Heart left ventricle (tissue), 16 donors: Measurements from ENCODE around the gene SETD2. TPM values are rescaled to one million over a fixed set of nuclear protein-coding genes. Genes with fewer than 3 reads are reported as not detected.
"Not testable (repeated sequence)": the region's sequence is repeated elsewhere in the genome, so short reads cannot be mapped to it uniquely, and the experiment has no call there.

Source experiments
- ATAC-seq, 4 donors: fragments of 200-7000 bp; cut with Tn5 transposase; one replicate each; pipeline ENCODE4 v1.9.1; 2020 to 2022; ENCODE audit warnings: moderate library complexity in 4 of 4, mild to moderate bottlenecking in 3 of 4, moderate number of reproducible peaks in 1 of 4
- DNase-seq, 5 donors: peaks; one replicate each; pipeline ENCODE4 v3.0.0-alpha.2; 2020
- H3K27ac ChIP-seq, 12 donors: fragments of 200-600 bp; sonication (generic) in 4 of 12; one replicate each; pipeline versions ENCODE4 v1.5.0 to v1.8.0; 2016 to 2022; ENCODE audit warnings: mild to moderate bottlenecking in 2 of 12
- H3K27me3 ChIP-seq, 9 donors: fragments of 200-600 bp; sonication (generic) in 2 of 9; one replicate each; pipeline versions ENCODE4 v1.5.1 to v1.8.0; 2016 to 2022; ENCODE audit warnings: mild to moderate bottlenecking in 3 of 9
- H3K36me3 ChIP-seq, 9 donors: fragments of 200-600 bp; sonication (generic) in 2 of 9; one replicate each; pipeline versions ENCODE4 v1.5.0 to v1.8.0; 2018 to 2022; ENCODE audit warnings: mild to moderate bottlenecking in 2 of 9
- H3K4me1 ChIP-seq, 12 donors: fragments of 200-600 bp; sonication (generic) in 4 of 12; one replicate each; pipeline versions ENCODE4 v1.5.0 to v1.8.0; 2016 to 2022; ENCODE audit warnings: mild to moderate bottlenecking in 3 of 12
- H3K4me3 ChIP-seq, 12 donors: fragments of 200-600 bp; sonication (generic) in 4 of 12; one replicate each; pipeline versions ENCODE4 v1.5.0 to v1.8.0; 2017 to 2022; ENCODE audit warnings: mild to moderate bottlenecking in 9 of 12, moderate library complexity in 4 of 12
- H3K9me3 ChIP-seq, 12 donors: fragments of 200-600 bp; sonication (generic) in 4 of 12; one replicate each; pipeline versions ENCODE4 v1.5.0 to v1.8.0; 2016 to 2022; ENCODE audit warnings: mild to moderate bottlenecking in 1 of 12
- POLR2A ChIP-seq, 2 donors: fragments of 450-650 bp; IDR thresholded peaks; one replicate each; pipeline ENCODE4 v1.6.1; 2017; ENCODE audit warnings: antibody characterized with exemption in 2 of 2, mild to moderate bottlenecking in 2 of 2, moderate library complexity in 2 of 2
- WGBS, 4 donors: extraction: QIAGEN DNeasy Blood & Tissue Kit in 2 of 4; methylation state at CpG; one replicate each; pipeline versions ENCODE4 v1.1.5 to v1.1.7; 2013 to 2018; 5-methylcytosine and 5-hydroxymethylcytosine counted together
- intact Hi-C, 10 donors: fragments of 100-400 bp; cut with DNase I; formaldehyde crosslinking; loops; one replicate each; pipeline versions ENCODE4 v1.11.1 to v1.14.2; 2022
- polyA plus RNA-seq, 2 donors: library from polyadenylated mRNA; stranded (reverse); fragments of 200-250 nt; gene quantifications; one replicate each; pipeline ENCODE4 v1.2.3, GENCODE V29; 2013
- total RNA-seq, 9 donors: library from RNA; depleted of rRNA in 2 of 9; stranded (reverse); fragments of >200 nt in 2 of 9; fragmentation: NEBNext Ultra II Directional in 3 of 9; extraction: Animal tissue kit (Norgen Biotek cat#: 25700) in 3 of 9; gene quantifications; one replicate each; pipeline versions ENCODE4 v1.1.0 to v1.2.4, GENCODE V29; 2016 to 2023
- TF ChIP-seq, protein P1 (sequence below), 12 donors: fragments of 200-600 bp; sonication (generic) in 4 of 12; IDR thresholded peaks; one replicate each; pipeline versions ENCODE4 v1.5.0 to v1.8.0; 2018 to 2022; ENCODE audit warnings: antibody characterized with exemption in 12 of 12, mild to moderate bottlenecking in 5 of 12
- donor health status: ischemic (EF 13 %, LVEDD 7.1; RV severe dilation, severe dysfunction).
- donor health status: healthy with polysubstance abuse.
- donor health status: DM: no; HTN: yes; CAD: no.
- donor health status: DM: no; HTN: no; CAD: no.
- donor health status: ischemic (EF 25% LVEDD 6.9; RV normal size, moderate dysfunction).
- donor health status: ischemic (EF 25% LVEDD 5.7; RV mildly dilated, moderate dysfunction).
- donor health status: healthy.
- donor health status: DM: yes; HTN: yes; CAD: no.
- donor health status: ischemic (EF 35%, LVEDD 5.7; RV mildly dilated, moderate dysfunction).
- donor health status: nonischemic (EF 11% LVEDD 7.7; RV severe dilation, severe dysfunction).
- donor health status: DM: yes; HTN: yes; CAD: no.
- donor health status: PGD.
- donor health status: ischemic (EF 29% LVEDD 5.4; RV normal size, mild dysfunction).
- donor health status: nonischemic (EF 23%, LVEDD 6.1; RV moderate dilation, normal function).

The SETD2 gene
- total and polyA plus RNA-seq, 11 donors: 9.0 to 34.1 (median 29.9) TPM

DNA sequence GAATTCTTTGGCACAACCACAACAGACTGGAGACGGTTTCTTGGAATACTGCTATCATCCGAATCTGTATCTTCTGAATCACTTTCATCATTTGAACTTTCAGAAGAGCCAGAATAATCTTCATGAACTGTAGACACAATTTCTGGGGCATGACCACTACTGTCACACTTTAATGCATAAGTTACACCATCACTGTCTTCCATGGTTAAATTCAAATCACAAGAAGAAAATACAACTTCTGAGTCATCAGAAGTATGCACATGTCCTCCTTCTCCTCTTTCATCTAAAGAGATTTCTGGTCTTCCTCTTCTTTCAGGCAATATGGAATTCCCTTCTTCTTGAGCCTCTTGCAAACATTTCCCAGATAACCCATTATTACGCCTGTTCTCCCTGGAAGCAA is 42.5 kb downstream of the SETD2 start:
- Histone ChIP-seq H3K4me1 (peaks cover 0 to 18% (median 0%) of the 10 kb centered on the region in 12 donors), H3K27me3 (no peaks in the 10 kb centered on the region), H3K36me3 (peaks cover 0 to 92% (median 66%) of the 10 kb centered on the region in 9 donors), H3K9me3 (no peaks in the 10 kb centered on the region), H3K27ac (no peak overlapping the region), H3K4me3 (no peak overlapping the region)
- ATAC-seq (no peak), DNase-seq (no peak)
- WGBS, 4 donors: 89 to 95% (median 92%) methylated on average over 3 of the region's 3 CpGs
- TF ChIP-seq POLR2A (IDR thresholded peaks at IDR 0.05): no peak
- TF ChIP-seq, protein P1, sequence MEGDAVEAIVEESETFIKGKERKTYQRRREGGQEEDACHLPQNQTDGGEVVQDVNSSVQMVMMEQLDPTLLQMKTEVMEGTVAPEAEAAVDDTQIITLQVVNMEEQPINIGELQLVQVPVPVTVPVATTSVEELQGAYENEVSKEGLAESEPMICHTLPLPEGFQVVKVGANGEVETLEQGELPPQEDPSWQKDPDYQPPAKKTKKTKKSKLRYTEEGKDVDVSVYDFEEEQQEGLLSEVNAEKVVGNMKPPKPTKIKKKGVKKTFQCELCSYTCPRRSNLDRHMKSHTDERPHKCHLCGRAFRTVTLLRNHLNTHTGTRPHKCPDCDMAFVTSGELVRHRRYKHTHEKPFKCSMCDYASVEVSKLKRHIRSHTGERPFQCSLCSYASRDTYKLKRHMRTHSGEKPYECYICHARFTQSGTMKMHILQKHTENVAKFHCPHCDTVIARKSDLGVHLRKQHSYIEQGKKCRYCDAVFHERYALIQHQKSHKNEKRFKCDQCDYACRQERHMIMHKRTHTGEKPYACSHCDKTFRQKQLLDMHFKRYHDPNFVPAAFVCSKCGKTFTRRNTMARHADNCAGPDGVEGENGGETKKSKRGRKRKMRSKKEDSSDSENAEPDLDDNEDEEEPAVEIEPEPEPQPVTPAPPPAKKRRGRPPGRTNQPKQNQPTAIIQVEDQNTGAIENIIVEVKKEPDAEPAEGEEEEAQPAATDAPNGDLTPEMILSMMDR (IDR thresholded peaks at IDR 0.05): no peak
- intact Hi-C loops: no loop called here

DNA sequence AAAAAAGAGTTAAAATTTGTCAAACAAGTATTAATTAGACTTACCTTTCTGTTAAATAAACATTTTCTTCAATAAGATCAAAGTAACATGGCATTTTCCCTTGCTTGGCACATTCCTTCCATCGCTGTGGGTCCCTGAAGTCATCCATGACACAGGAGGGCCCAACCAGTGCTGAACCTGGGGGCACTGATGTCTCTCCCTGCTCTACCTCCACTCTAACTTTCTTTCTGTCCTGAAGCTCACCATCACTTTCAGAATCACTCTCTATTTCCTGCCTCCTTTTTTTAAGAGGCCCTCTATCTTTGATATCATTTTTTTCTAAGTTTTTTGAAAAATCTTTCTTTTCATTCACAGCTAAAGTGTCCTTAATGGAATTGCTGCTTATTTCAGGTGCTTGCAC is 43.8 kb downstream of the SETD2 start:
- no peak overlapping the region for H3K4me3 ChIP-seq
- WGBS, 4 donors: 96 to 100% (median 98%) methylated on average over 1 of the region's 1 CpG
- intact Hi-C loops: no loop called here
- H3K4me1 ChIP-seq: peaks cover 0 to 18% (median 0%) of the 10 kb centered on the region in 12 donors
- no peak for ATAC-seq
- no peak overlapping the region for H3K27ac ChIP-seq
- TF ChIP-seq POLR2A (IDR thresholded peaks at IDR 0.05): no peak
- TF ChIP-seq, protein P1 (IDR thresholded peaks at IDR 0.05): no peak
- no peaks in the 10 kb centered on the region for H3K27me3 ChIP-seq
- no peak for DNase-seq
- peaks cover 0 to 92% (median 73%) of the 10 kb centered on the region in 9 donors for H3K36me3 ChIP-seq
- no peaks in the 10 kb centered on the region for H3K9me3 ChIP-seq

- not testable (repeated sequence) for H3K4me3 ChIP-seq, H3K9me3 ChIP-seq, DNase-seq, H3K27me3 ChIP-seq, ATAC-seq, H3K27ac ChIP-seq
- Histone ChIP-seq H3K4me1 (peaks cover 0 to 18% (median 0%) of the 10 kb centered on the region in 12 donors), H3K36me3 (peaks cover 0 to 94% (median 79%) of the 10 kb centered on the region in 9 donors)
- intact Hi-C loops: loop anchor here in 1 of 10 donors (10.0 kb wide), 1 partner anchor 45 kb away; the partner anchor contains the start of gene SETD2
- WGBS, 4 donors: 90 to 95% (median 92%) methylated on average over 5 of the region's 5 CpGs
Measured at GRCh38 chr3:47119387-47119786, 44.5 kb downstream of the SETD2 start.

DNA sequence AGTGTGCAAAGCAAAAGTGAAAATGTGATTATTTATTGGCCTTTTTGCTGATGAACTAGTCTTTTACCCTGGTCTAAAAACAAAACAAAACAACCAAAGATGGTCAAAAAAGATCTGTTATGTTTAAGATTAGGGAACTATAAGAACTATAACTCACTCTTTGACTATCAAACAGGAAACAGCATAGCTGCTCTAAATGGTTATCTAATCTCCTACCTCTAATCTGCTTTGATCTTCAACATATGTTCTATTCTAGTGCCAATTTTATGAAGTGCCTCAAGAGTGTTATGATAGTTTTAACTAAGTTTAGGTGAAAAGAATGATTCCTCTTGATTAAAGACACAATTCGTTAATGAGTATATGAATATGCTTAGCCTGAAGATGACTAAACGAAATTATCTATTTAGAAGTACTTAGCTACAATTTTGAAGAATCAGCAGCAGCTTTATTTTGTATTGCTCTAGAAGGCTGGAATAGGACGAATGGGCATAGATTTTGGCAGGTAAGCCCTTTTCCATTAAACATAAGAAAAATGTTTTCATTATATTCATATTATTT is 46.0 kb downstream of the SETD2 start:
- Histone ChIP-seq H3K27me3 (no peaks in the 10 kb centered on the region), H3K4me3 (no peak overlapping the region), H3K27ac (no peak overlapping the region), H3K4me1 (peaks cover 0 to 18% (median 0%) of the 10 kb centered on the region in 12 donors), H3K36me3 (peaks cover 2 to 94% (median 78%) of the 10 kb centered on the region in 9 donors), H3K9me3 (no peaks in the 10 kb centered on the region)
- TF ChIP-seq, protein P1 (IDR thresholded peaks at IDR 0.05): no peak
- TF ChIP-seq POLR2A (IDR thresholded peaks at IDR 0.05): no peak
- no peak for ATAC-seq
- DNase-seq: no peak
- intact Hi-C loops: loop anchor here in 1 of 10 donors (10.0 kb wide), 1 partner anchor 47 kb away; the partner anchor contains the start of gene SETD2
- 81 to 91% (median 84%) methylated on average over 3 of the region's 3 CpGs for WGBS, 4 donors

DNA sequence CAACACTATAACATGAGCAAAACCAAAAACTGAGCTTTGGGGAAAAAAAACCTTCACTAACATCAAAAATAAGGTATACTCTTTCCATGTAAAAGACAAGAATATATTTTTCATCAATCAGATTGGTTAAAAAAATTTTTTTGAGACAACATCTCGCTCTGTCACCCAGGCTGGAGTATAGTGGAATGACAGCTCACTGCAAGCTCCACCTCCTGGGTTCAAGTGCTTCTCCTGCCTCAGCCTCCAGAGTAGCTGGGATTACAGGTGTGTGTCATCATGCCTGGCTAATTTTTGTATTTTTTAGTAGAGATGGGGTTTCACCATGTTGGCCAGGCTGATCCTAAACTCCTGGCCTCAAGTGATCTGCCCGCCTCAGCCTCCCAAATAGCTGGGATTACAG is 48.4 kb downstream of the SETD2 start:
- not testable (repeated sequence) for ATAC-seq, DNase-seq

More for the DNA sequence above, 48.4 kb downstream of the SETD2 start:
- H3K27me3 ChIP-seq, H3K4me3 ChIP-seq, H3K27ac ChIP-seq, H3K9me3 ChIP-seq: not testable (repeated sequence)
- 95 to 97% (median 96%) methylated on average over 2 of the region's 2 CpGs for whole genome bisulfite sequencing, 4 donors
- Histone ChIP-seq H3K4me1 (peaks cover 0 to 18% (median 0%) of the 10 kb centered on the region in 12 donors), H3K36me3 (peaks cover 2 to 96% (median 76%) of the 10 kb centered on the region in 9 donors)
- intact Hi-C loops: loop anchor here in 1 of 10 donors (10.0 kb wide), 1 partner anchor 49 kb away; the partner anchor contains the start of gene SETD2
